Stomach (tissue), 4 donors: ENCODE measurements around the gene HOXC11.

Source experiments
- CTCF ChIP-seq, 7 experiments: fragments of 450-650 bp in 4 of 7; fragments of 200-600 bp in 3 of 7; sonication (generic) in 3 of 7; IDR thresholded peaks; one replicate each; pipeline ENCODE4 v1.5.1; 2016 to 2019; ENCODE audit warnings: antibody characterized with exemption in 7 of 7, control low read depth in 2 of 7, mild to moderate bottlenecking in 1 of 7
- POLR2A ChIP-seq, 4 donors: fragments of 450-650 bp; IDR thresholded peaks; one replicate each; pipeline ENCODE4 v1.6.1; 2016; ENCODE audit warnings: antibody characterized with exemption in 4 of 4, control low read depth in 2 of 4, mild to moderate bottlenecking in 1 of 4, moderate library complexity in 1 of 4

- TF ChIP-seq POLR2A (IDR thresholded peaks at IDR 0.05) (no peak), CTCF (IDR thresholded peaks at IDR 0.05) (no peak)
Measured at GRCh38 chr12:53970451-53970850, 2.5 kb upstream of the HOXC11 start.
